Vagina (tissue), 2 donors: ENCODE measurements around the gene NOL4L.

Experiments used
- POLR2A ChIP-seq, 2 donors: fragments of 450-650 bp; IDR thresholded peaks; one replicate each; pipeline ENCODE4 v1.6.1; 2017; ENCODE audit warnings: antibody characterized with exemption in 2 of 2, mild to moderate bottlenecking in 2 of 2, moderate library complexity in 2 of 2
- POLR2AphosphoS5 ChIP-seq, 2 donors: sonication (generic); formaldehyde crosslinking; IDR thresholded peaks; one replicate each; pipeline ENCODE4 v1.9.0; 2017; ENCODE audit warnings: antibody characterized with exemption in 2 of 2, mild to moderate bottlenecking in 2 of 2, low read depth in 1 of 2; ENCODE audit not compliant: insufficient read depth in 1 of 2
- TF ChIP-seq, protein P1 (sequence below), 3 experiments: fragments of 450-650 bp in 2 of 3; fragments of 200-600 bp in 1 of 3; sonication (generic) in 1 of 3; IDR thresholded peaks; one replicate each; pipeline ENCODE4 v1.5.1; 2017 to 2019; ENCODE audit warnings: antibody characterized with exemption in 3 of 3, mild to moderate bottlenecking in 2 of 3, moderate library complexity in 2 of 3

DNA sequence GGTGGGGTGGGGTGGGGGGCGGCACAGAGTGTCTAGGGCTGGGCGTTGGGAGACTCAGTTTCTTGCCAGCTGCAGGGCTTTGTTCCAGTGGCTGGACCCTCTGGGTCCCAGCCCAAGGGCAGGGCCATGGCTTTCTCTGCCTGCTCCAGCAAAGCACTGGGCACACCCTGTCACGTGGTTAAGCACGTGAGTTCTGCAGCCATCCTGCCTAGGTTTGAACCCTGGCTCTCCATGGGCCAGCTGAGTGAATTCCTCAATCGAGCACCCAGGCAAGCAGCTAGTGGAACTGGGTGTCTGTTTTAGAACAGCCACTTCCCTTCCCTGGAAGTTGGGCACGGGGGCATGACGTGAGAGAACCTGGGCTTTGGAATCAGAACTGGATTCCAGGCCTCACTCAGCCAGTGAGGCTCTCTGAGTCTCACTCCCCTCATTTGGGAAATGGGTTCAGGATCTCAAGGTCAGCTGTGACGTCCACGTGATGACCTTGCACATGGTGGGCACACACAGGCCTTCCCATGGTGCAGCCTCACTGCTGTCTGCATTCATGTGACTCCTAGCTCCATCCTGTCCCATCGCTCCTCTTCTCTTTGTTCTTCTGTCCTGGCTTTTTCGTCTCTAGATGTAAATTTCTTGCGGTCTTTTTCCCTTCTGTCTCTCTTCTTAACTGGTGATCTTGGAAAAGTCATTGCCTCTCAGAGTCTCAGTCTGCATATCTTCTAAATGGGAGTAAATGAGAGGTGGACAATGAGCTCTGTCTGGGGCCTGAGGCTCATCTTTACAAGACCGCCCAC is 45.9 kb downstream of the NOL4L start:
- TF ChIP-seq POLR2A (IDR thresholded peaks at IDR 0.05) (no peak), POLR2AphosphoS5 (IDR thresholded peaks at IDR 0.05; ENCODE audit: insufficient read depth in 1 of 2, low read depth in 1 of 2) (no peak)
- TF ChIP-seq, protein P1, sequence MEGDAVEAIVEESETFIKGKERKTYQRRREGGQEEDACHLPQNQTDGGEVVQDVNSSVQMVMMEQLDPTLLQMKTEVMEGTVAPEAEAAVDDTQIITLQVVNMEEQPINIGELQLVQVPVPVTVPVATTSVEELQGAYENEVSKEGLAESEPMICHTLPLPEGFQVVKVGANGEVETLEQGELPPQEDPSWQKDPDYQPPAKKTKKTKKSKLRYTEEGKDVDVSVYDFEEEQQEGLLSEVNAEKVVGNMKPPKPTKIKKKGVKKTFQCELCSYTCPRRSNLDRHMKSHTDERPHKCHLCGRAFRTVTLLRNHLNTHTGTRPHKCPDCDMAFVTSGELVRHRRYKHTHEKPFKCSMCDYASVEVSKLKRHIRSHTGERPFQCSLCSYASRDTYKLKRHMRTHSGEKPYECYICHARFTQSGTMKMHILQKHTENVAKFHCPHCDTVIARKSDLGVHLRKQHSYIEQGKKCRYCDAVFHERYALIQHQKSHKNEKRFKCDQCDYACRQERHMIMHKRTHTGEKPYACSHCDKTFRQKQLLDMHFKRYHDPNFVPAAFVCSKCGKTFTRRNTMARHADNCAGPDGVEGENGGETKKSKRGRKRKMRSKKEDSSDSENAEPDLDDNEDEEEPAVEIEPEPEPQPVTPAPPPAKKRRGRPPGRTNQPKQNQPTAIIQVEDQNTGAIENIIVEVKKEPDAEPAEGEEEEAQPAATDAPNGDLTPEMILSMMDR (IDR thresholded peaks at IDR 0.05): no peak
